ENCODE measurements around the gene SFXN3. TPM values are rescaled to one million over a fixed set of nuclear protein-coding genes. Genes with fewer than 3 reads are reported as not detected.

SFXN3 gene
- total RNA-seq, 1 experiment from 2014 or later = 16.9 TPM

DNA sequence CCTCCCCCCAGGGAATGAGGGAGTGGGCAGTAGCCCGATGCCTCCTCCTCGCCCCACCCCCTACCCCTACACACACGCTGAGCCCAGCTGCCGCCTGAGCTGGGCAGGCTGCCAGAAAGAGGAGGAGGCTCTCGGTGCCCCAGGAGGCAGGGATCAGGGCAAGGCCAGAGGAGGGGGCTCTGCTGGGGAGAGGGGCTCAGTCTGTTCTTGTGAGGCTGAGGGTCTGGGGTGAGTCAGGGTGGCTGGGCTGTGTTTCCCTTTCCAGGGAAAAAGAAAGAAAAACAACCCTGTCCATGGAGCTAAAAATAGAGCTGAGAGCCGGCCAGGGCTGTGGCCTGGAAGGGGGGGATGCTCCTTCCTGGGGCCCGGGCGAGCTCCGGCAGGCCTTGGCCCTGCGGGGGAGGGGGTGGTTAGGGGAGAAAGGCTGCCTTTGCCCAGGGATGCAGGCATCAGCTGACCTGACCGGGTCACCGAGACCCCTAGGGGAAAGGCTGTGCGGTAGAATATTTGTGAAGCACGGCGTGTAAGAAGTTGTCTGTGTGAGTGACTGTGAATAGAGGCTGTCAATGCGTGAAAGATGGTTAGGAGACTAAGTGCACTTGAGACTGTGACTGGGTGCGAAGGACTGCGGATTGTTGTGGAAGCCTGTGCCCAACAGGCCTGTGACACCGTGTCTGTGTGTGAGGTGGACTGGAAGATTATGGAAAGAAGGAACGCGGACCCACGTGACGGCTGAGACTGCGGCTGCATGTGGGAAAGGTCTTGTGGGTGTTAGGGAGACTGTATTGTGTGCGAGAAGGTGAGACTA, 32.6 kb upstream of the SFXN3 start:
- POLR2A ChIA-PET (ENCODE audit: low non-redundant PET) = no interaction called here
- CTCF ChIA-PET = interaction anchor here (0.5 to 2.3 kb wide), 12 partner anchors 7 to 471 kb away, joined by 3 to 23 read pairs (median 4); partner anchors contain the start of genes MRPL43 and TWNK
- Histone ChIP-seq H3K9me3 (ENCODE audit: low read depth, low read length, poor library complexity, severe bottlenecking) (no peaks in the 10 kb centered on the region), H3K4me3 (ENCODE audit: low read depth, low read length, poor library complexity, severe bottlenecking) (peak overlapping the region; percentile 88), H3K27me3 (replicated peaks; ENCODE audit: insufficient read depth, low read depth, low read length, poor library complexity) (no peaks in the 10 kb centered on the region), H3K4me1 (ENCODE audit: insufficient read depth, low read length, poor library complexity, severe bottlenecking) (peaks cover 44% of the 10 kb centered on the region), H3K36me3 (ENCODE audit: insufficient read depth, low read length, poor library complexity, severe bottlenecking) (peaks cover 9% of the 10 kb centered on the region), H3K27ac (ENCODE audit: low read depth, low read length, poor library complexity, severe bottlenecking) (peak overlapping the region; percentile 98)
- BruUV-seq (replicated peaks) = no TSS peak
- TF ChIP-seq EZH2 (IDR thresholded peaks at IDR 0.05; ENCODE audit: borderline replicate concordance, low read depth, low read length, poor library complexity, severe bottlenecking) = no peak
- no peak for TF ChIP-seq CTCF (conservative IDR thresholded peaks at IDR 0.05; ENCODE audit: low read depth, low read length)
- peak; percentile 89 for DNase-seq (ENCODE audit: low spot score)
- intact Hi-C loops (cut with micrococcal nuclease; ENCODE audit: unreplicated experiment) = loop anchor here (1.0 to 5.0 kb wide), 2 partner anchors 15 to 64 kb away; partner anchors contain the start of gene KAZALD1

DNA sequence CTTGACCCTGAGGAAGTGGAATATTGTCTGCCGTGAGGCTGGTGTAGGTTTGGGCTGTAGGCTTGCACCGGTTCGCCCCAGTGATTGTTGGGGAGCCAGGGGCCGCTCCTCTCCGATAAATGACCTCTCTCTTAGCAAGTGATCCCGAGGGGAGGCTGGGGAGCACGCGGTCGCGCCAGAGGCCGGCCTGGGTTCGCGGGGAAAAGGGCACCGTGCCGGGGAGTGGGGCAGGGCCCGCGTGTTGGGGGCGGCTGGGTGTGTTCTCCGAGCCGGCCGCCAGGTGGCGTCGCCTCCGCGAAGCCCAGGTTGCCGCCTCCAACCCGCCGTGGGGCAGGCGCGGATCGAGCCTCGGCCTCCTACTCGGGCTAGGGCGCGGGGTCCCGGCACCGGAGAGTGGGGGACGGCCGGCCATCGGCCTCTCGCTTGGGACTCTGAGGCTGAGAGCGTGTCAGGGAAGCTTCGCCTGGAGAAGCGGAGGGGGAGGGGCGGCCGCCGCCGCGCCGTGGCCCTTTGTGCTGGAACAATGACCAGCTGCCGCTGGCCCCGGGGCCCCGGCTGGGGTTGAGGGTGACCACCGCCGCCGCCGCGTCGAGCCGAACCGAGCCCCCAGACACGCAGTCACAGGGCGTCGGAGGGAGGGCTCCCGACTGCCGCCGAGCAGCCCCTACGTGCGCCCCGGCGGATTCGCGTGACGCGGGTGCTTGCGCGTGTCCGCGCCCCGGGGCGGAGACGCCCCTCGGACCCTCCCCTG, 31.9 kb upstream of the SFXN3 start:
- ChIA-PET POLR2A (ENCODE audit: low non-redundant PET) (interaction anchor here (0.6 kb wide), 2 partner anchors 10 to 103 kb away, joined by 3 read pairs; no protein-coding TSS in a partner anchor), CTCF (interaction anchor here (0.5 to 2.3 kb wide), 5 partner anchors 10 to 840 kb away, joined by 4 to 23 read pairs (median 5); no protein-coding TSS in a partner anchor)
- BruUV-seq (replicated peaks) = no TSS peak

More for the DNA sequence above, 31.9 kb upstream of the SFXN3 start:
- intact Hi-C loops (cut with micrococcal nuclease; ENCODE audit: unreplicated experiment) = loop anchor here (1.0 to 5.0 kb wide), 2 partner anchors 14 to 63 kb away; partner anchors contain the start of gene KAZALD1
- Histone ChIP-seq H3K27me3 (replicated peaks; ENCODE audit: insufficient read depth, low read depth, low read length, poor library complexity) (no peaks in the 10 kb centered on the region), H3K4me3 (ENCODE audit: low read depth, low read length, poor library complexity, severe bottlenecking) (peak overlapping the region; percentile 88), H3K36me3 (ENCODE audit: insufficient read depth, low read length, poor library complexity, severe bottlenecking) (peaks cover 12% of the 10 kb centered on the region), H3K9me3 (ENCODE audit: low read depth, low read length, poor library complexity, severe bottlenecking) (no peaks in the 10 kb centered on the region), H3K4me1 (ENCODE audit: insufficient read depth, low read length, poor library complexity, severe bottlenecking) (peaks cover 44% of the 10 kb centered on the region), H3K27ac (ENCODE audit: low read depth, low read length, poor library complexity, severe bottlenecking) (peak overlapping the region; percentile 98)
- DNase-seq (ENCODE audit: low spot score) = peak; percentile 84
- TF ChIP-seq CTCF (conservative IDR thresholded peaks at IDR 0.05; ENCODE audit: low read depth, low read length) (peak; percentile 83), EZH2 (IDR thresholded peaks at IDR 0.05; ENCODE audit: borderline replicate concordance, low read depth, low read length, poor library complexity, severe bottlenecking) (no peak)

Measured in A673 (cell line).